GM19351 (cell line): ENCODE data around the gene NMBR.
A peak's percentile ranks its signal among the peaks of the same experiment; 100 is the strongest.
"Not testable (repeated sequence)": the region's sequence is repeated elsewhere in the genome, so short reads cannot be mapped to it uniquely, and the experiment has no call there.

Experiments used
- ATAC-seq: cut with Tn5 transposase; IDR thresholded peaks from one replicate; pipeline ENCODE4 v1.9.1; 2021; ENCODE audit warnings: mild to moderate bottlenecking, moderate library complexity; ENCODE audit not compliant: unreplicated experiment

The NMBR gene

GRCh38 chr6:142062861-142063260 lies 84.1 kb downstream of the NMBR start:
- ATAC-seq: not testable (repeated sequence)

- no peak for ATAC-seq
These were observed 88.2 kb downstream of the NMBR start for GRCh38 chr6:142058551-142059290.

- peak; percentile 59 for ATAC-seq
These were observed 91.7 kb downstream of the NMBR start for GRCh38 chr6:142055219-142055618.

- no peak for ATAC-seq
These were observed 95.5 kb downstream of the NMBR start for GRCh38 chr6:142051404-142051803.

GRCh38 chr6:142048593-142048980 lies 98.3 kb downstream of the NMBR start:
- no peak for ATAC-seq

GRCh38 chr6:142047934-142048592 lies 98.9 kb downstream of the NMBR start:
- ATAC-seq: no peak

GRCh38 chr6:142045380-142046278 lies 101.3 kb downstream of the NMBR start:
- ATAC-seq: no peak

- no peak for ATAC-seq
These were observed 111.0 kb downstream of the NMBR start for GRCh38 chr6:142035890-142036289.

GRCh38 chr6:142031035-142031434 lies 115.9 kb downstream of the NMBR start:
- ATAC-seq: no peak

- ATAC-seq: no peak
These were observed 116.8 kb downstream of the NMBR start for GRCh38 chr6:142030115-142030619.

GRCh38 chr6:142028527-142028926 lies 118.4 kb downstream of the NMBR start:
- no peak for ATAC-seq

- not testable (repeated sequence) for ATAC-seq
These were observed 119.1 kb downstream of the NMBR start for GRCh38 chr6:142027804-142028203.

GRCh38 chr6:142027074-142027473 lies 119.8 kb downstream of the NMBR start:
- ATAC-seq: no peak

GRCh38 chr6:142026471-142026870 lies 120.5 kb downstream of the NMBR start:
- no peak for ATAC-seq
